Activated CD8-positive, alpha-beta memory T cell treated with anti-CD3 and anti-CD28 coated beads, Interleukin-2, amount 50 U/mL, for 4 hours (primary cell): ENCODE results near the gene SLCO1A2.
"Not testable (repeated sequence)": the region's sequence is repeated elsewhere in the genome, so short reads cannot be mapped to it uniquely, and the experiment has no call there.

Source experiments
- DNase-seq: peaks from one replicate; pipeline ENCODE4 v3.0.0-alpha.2; 2020

SLCO1A2 gene, protein sequence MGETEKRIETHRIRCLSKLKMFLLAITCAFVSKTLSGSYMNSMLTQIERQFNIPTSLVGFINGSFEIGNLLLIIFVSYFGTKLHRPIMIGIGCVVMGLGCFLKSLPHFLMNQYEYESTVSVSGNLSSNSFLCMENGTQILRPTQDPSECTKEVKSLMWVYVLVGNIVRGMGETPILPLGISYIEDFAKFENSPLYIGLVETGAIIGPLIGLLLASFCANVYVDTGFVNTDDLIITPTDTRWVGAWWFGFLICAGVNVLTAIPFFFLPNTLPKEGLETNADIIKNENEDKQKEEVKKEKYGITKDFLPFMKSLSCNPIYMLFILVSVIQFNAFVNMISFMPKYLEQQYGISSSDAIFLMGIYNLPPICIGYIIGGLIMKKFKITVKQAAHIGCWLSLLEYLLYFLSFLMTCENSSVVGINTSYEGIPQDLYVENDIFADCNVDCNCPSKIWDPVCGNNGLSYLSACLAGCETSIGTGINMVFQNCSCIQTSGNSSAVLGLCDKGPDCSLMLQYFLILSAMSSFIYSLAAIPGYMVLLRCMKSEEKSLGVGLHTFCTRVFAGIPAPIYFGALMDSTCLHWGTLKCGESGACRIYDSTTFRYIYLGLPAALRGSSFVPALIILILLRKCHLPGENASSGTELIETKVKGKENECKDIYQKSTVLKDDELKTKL

DNA sequence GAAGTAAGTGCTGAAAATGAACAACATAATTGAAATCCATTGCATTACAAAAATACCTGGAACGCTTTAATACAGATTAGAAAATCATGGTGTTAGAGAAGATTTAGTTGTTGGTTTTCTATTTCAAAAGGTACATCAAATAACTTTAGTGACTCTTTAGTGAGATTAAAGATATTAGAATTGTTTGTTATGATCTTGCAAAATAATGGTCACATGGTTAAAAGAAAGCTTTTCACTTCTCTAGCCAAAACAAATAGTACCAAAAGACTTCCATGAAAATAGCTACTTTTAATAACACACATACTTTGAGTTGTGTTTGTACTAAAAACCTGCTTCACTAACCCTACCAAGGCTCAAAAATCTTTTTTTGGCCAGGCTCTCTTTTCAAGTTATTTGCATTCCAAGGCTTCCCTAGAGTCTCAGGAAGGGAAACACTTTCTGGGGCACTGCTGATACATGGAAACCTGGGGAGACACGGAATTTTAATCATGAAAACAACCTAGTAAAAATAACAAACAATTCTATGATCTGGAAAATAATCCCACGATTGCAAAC is at the start of gene SLCO1A2:
Gene SLCO1A2 (minus strand): TSS at position 147 of the 555 bp plus-strand sequence. CDS start 270 bp downstream, outside the sequence.
- no peak for DNase-seq

DNA sequence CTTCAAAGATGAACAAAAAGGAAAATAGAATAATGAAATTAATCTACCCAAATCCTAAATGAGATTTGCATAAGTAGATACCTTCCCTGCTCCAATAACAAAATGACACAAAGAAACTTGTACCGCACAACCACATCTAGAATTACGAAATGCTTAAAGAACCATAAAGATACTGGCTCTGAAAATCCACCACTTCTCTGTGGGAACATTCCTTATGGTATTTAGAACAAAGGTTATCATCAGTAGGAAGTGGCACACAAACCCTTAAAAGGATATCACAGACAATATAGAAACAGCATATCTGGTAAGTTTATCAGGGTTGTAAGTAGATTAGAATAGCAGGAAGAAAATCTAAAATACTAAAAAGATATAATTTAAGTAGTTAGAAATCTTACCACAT is 49.5 kb upstream of the SLCO1A2 start:
- DNase-seq, result no peak

DNA sequence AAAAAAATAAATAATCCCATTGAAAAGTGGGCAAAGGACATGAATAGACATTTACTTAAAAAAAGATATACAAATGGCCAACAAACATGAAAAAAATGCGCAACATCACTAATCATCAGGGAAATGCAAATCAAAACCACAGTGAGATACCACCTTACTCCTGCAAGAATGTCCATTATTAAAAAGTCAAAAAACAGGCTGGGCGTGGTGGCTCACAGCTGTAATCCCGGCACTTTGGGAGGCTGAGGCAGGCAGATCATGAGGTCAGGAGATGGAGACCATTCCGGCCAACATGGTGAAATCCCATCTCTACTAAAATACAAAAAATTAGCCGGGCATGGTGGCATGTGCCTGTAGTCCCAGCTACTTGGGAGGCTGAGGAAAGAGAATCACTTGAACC is 46.6 kb upstream of the SLCO1A2 start:
- not testable (repeated sequence) for DNase-seq

DNA sequence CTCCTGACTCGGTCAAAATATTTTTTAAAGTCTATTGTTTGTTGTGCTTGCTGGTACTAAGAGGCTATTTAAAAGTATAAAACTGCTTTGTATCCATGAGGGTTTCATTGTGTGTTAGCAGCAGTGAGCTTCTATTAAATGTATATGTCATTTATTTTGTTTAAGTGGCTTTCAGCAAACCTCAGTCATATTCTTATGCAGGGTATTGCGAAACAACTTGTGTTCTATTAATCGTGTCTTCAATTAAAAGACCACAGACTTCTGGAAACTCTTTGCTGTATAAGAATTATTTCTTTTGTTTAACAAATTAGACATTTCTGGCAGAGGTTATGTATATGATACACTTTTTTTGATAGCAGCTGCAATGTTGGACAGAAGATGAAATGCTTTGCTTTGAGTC is 44.5 kb upstream of the SLCO1A2 start:
- no peak for DNase-seq

DNA sequence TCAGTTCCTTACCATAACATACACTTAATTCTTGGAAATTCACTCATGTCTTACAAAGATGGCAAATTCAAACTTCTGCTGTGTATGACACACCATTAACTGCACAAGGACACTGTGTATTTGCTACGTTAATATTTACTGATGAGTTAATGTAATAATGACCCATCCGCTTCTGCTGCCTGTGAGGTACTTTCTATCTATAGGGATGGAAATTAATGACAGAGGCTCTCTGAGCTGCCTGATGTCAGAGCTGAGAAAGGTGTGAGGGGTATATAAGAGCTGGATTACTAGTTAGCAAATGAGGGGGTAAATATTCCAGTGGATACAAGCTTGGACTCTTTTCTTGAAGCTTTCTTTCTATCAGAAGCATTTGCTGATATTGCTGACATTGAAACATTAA is 37.9 kb upstream of the SLCO1A2 start, which contains the start of gene IAPP:
Gene IAPP (plus strand): TSS at position 301 of the 400 bp plus-strand sequence. CDS start 450 bp downstream, outside the sequence.
- no peak for DNase-seq

DNA sequence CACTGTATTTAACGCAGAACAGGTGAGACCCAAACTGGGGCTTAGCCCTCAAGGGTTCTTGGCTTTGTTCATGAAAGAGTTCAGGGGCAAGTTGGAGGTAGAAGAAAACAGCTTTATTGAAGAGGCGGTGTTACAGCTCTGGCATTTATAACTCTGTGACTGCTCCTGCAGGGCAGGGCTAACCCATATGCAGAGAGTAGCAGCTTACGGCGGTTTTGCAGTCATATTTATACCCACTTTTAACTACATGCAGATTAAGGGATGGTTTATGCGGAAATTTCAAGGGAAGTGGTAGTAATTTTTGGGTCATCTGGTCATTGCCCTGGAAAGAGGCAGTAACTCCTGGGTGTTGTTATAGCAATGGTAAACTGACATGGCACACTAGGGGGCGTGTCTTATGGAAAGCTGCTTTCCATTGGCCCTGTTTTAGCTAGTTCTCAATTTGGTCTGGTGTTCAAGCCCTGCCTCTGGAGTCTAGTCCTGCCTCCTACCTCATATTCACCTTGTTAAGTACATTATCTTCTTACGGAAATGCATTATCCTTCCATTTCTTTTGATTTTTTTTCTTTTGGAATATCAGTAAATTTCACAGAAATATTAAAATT is 36.2 kb upstream of the SLCO1A2 start:
- DNase-seq, result no peak

DNA sequence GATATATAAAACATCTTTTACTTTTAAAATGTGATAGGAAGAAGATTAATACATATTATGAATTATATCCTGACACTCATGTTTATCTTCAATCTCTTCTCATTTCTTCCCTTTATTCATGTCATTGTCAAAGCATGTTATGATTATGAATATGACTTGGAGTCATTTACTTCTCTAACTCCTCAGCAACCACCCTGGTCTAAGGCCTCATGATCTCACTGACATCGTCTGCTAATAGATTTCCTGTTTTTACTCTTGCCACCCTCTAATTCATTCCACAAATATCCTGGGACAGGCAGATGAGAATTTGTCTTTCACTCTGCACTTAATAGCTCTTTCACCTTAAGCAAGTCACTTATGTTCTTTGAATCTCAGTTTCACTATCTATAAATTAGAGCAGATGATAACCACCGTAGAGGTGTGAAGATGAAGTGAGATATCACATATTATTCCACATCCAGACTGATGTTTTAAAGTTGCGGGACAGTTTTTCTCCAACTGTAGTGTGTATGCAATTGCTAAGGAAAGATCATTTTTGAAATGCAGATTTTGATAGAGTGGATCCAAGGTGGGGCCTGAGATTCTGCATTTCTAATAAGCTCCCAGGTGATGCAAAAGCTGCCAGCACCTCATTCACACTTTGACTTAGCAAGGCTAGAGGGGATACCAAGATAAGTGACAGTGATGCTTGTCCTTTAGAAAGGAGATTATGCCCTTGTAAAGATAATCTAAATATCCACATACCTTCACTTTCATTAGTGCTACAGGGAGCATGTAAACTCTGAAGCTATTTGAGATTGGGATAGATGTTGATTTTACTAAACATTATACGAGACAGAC is 34.6 kb upstream of the SLCO1A2 start:
- no peak for DNase-seq

DNA sequence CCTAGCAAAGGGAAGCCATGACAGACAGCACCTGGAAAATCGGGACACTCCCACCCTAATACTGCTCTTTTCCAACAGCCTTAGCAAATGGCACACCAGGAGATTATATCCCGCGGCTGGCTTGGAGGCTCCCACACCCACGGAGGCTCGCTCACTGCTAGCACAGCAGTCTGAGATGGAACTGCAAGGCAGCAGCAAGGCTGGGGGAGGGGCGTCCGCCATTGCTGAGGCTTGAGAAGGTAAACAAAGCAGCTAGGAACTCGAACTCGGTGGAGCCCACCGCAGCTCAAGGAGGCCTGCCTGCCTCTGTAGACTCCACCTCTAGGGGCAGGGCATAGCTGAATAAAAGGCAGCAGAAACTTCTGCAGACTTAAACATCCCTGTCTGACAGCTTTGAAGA is 25.9 kb upstream of the SLCO1A2 start:
- not testable (repeated sequence) for DNase-seq

DNA sequence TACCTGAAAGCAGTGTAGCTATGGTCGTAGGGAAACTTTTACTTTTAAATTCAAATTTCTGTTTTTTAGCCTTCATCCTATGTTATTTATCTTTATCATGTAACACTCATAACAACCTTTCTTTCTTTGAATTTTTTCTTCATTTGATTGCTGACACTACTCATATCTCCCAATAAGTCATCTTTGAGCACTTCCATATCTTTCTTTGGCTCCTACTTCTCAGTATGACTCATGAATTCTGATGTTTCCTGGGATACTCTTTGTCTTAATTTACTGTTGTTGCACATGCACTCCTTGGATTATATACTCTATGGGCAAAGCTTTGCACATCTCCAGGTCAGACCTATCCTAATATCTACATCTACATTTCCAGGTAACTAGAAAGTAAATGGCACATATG is 19.9 kb upstream of the SLCO1A2 start:
- DNase-seq, result no peak

DNA sequence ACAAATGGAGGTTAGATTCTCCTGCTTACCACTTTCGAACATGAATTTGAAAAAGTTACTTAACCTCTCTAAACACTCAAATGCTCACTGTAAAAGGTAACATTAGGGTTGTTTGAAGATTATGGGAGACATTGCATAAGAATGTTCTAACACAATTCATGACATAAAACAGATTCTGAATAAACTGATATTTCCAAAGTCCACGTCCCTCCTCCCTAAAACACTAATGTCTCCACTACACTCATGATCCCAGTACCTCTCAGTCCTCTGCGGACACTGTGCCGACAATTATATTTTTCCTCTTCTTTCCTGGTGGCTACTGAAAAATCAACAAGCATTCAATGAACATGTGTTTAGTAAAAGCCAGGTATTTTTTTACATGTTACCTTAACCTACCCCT is 19.2 kb upstream of the SLCO1A2 start:
- DNase-seq, result no peak

DNA sequence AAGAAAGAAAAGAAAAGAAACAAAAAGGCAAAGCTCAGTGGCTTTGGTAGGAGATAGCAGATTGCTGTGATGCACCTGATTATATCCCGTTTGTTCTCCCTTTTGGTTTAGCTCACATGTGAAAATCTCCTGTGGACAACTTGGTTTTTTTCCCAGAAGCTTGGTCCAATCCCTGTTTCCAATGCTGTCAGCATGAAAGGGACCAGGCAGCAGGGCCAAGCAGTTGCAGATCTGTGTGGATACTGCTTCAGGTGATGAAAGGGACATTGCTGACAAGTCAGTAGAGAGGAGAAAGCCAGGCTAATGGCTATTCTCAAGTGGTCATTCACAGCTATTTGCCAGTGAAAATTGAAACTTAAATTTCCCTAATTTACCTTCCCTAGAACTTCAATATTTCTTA is 18.8 kb upstream of the SLCO1A2 start:
- DNase-seq, result no peak

DNA sequence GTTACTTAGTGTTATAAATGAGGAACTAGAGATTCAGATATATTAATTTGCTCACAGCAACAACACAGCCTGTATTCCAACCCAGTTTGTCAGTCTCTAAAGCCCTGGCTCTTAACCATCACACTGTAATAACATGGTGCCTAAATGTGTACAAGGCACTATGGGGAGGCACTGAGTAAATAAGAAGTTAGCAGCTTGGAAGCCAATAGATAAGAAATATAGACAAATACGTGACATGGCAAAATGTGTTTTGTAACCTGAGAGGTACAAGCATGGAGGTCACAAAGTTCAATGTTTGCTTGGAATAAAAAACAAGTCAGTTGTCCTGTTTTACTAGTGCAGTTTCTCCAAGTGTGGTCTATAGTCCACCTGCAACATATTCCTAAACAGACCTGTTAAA is 16.3 kb upstream of the SLCO1A2 start:
- DNase-seq, result no peak

DNA sequence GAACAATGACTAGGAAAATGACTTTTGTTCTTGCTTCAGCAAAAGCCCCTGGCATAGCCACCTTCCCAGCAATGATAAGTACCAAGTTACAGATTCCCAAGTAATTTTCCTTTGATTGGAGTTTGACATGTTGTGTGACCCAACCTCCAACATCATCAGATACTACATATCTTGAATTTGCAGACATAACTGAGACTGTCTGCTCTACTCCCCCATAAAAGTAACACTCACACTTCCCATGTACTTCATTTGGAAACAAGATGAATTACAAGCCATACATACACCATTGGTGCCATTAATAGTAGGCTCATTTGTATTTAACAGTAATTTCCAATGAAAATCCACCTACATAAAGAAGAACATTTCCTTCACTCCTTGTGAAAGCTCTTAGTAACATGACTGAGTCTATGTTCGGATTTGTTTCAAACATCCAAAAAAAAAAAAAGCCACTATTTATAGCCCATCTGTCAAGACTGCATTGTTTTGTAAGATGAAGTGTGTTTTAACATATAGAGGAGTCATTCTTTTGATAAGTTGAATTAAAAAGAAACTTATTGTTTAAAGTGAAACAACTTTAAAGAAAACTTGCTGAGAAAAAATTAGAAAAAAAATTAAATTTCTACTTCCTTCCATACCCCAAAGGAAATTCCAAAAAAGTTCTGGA is 12.0 kb upstream of the SLCO1A2 start:
- DNase-seq, result no peak

DNA sequence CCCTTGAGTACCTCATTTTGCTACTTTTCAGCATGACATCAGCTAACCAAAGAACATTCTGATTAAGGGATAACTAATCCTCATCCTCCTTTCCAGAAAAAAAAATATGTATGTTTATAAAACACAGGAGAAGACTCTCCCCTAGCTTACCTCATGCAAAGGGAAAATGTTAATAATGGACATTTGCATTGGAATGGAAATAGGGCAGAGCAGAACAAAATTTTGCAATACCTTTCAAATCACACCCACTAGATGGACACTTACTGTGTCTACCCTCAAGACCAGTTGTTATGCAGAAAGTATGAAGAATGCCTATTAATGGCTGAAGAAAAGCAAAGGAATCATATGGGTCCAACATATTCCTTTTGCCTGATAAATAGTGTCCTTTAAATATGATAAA is 8.9 kb upstream of the SLCO1A2 start:
- no peak for DNase-seq

DNA sequence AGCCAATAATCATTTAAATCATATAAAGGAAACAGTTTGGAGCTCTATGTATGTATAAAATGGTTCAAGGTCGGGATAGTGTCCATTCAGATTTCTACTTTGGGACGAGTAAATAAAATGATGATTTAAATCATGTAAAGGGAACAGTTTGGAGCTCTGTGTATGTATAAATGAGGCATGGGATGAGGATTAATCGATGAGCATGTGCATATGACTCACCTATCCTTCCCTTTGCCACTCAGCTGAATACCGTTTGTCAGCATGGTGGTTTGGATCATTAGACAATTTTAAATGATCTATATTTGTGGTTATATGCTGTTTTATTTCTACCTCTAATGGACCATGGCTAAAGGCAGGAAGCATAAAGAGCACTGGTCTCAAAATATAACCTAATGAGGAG is 7.1 kb upstream of the SLCO1A2 start:
- DNase-seq, result no peak

DNA sequence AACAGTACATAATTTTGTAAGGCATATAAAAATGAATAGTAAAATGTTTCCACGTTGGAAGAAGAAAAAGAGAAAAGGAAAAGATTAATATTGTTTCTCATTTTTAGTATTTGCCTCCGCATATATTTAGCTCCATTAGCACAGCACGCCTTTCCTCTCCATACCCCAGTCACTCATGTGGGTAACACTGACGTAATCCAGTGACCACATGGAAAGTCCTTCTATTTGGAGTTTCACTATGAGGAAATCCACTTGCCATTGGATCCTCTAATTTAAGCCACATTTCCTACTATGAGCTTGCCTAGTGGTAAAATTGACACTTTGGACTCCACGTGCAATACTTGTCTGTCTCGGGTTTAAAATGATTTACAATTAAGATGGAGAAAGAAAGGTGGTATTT is 5.7 kb upstream of the SLCO1A2 start:
- DNase-seq, result no peak

DNA sequence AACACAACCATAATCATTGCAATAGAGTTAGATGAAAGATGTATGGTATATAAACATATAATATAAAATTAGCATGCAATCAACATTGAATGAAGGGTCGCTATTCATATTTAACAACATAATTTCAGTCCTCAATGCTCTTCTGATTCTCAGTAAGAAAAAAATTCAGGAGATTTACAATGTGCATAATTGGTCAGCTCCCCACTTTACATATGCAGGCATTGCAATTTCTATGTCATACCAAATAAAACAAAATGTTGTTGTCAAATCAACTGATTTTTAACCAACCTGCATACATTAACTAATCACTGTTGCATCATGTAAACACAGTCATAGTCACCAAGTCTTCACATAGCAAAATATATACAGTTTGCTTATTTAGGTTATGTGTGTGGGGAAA is 5.2 kb upstream of the SLCO1A2 start:
- no peak for DNase-seq

DNA sequence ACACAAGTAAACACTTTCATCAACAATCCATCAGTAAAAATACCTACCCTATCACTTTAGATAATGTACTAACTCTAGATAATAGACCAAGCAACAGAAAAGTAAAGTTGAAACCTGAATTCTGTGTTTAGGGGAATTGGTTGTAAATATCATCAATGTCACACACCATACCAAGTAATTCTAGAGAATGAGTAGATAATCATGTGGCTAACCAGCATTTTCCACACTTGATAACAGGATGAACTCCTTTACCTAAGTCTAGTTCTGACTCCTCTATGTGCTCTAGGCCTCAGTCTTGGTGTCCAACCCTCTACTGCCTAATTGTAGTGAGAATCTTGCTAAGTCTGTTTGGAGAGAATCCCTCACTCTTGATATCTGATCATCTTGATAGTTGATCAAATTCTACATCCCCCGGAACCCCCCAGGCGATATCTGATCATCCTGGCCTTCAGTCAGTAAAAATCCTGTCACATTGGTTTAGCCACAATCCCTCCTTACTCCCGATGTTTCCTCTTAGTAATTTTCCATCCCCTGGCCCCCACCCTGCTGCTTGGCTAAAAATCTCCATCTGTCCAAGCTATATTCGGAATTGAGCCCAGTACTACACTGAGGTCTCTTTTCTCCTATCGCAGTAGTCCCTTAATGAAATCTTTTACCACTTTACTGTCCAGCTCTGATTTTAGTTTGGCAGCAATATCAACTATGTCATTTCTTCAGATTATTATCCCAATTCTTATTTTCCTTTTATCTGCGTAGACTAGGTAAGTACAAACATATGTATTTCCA is 3.4 kb upstream of the SLCO1A2 start:
- no peak for DNase-seq

DNA sequence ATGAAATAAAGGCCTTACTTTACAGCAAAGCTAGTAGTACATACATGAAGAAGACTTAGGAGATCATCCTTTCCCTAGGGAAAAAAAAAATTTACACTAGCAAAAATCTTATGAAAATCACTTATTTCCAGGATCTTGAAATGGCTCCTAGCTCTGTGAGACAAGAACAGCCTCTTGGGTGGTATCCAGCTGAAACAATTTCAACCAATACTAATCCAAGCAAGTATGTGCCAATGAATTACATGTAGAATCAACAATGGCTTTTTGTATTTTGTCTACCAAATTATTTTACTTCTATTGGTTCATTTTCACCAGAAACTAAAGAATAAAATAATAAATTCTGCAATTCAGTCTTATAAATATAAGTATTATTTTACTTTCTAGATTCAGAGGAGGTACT is 2.7 kb upstream of the SLCO1A2 start:
- no peak for DNase-seq

DNA sequence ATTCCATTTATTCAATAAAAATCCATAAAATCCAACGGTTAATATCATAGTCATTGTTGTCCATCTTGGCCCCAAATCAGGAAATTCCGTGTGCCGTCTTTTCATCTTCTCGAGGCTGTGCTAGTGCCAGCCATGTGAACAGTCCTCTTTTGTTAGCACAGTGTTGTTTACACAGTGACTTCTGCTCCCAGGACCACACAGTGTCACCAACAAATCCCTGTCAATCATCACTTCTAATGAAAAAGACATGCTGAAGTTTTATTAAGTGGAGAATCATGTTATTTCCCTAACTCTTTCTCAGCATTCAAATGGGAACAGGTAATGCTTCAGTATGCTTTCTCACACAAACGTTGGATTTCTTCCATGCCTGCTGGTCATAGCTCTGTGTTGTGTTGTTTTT is 1.9 kb upstream of the SLCO1A2 start:
- no peak for DNase-seq

DNA sequence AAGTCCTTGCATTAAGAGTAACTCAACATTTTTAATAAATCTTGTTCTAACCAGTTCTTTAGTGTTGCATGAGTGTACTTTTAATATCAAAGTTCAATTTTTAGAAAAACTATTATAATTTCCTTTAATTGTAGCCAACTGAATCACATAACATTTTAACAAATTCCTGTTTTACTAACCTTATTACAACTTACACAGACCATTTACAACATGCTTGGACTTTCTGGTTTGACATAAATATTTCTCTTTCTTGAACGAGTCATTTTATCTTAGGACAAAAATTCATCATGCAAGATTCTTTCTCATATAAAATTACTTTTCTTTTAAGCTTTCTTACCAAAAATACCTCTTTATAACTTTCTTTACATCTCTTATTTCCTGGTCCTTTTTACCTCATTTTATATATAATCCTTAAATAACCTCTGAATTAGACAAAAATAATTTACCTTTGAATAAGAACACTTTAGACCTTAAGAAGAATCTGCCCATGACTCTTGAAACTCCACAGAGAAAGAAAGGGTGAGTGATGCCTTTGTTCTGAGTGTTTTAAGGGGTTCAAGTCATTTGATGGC is 3.9 kb downstream of the SLCO1A2 start:
- DNase-seq, result no peak
